Sigmoid colon (tissue), 3 donors: Measurements from ENCODE around the gene CNKSR3.

Experiments used
- CTCF ChIP-seq, 4 experiments: fragments of 450-650 bp in 3 of 4; fragments of 200-600 bp in 1 of 4; IDR thresholded peaks; one replicate each; pipeline ENCODE4 v1.5.1; 2016 to 2019; ENCODE audit warnings: antibody characterized with exemption in 4 of 4, mild to moderate bottlenecking in 3 of 4, moderate library complexity in 2 of 4
- POLR2A ChIP-seq, 2 donors: fragments of 450-650 bp; IDR thresholded peaks; one replicate each; pipeline ENCODE4 v1.6.1; 2016; ENCODE audit warnings: antibody characterized with exemption in 2 of 2, mild to moderate bottlenecking in 2 of 2, moderate library complexity in 2 of 2

- TF ChIP-seq POLR2A (IDR thresholded peaks at IDR 0.05) (no peak), CTCF (IDR thresholded peaks at IDR 0.05) (no peak)
Observed at GRCh38 chr6:154514481-154514880, 4.0 kb upstream of the CNKSR3 start.
